Muscle layer of duodenum (tissue), 2 donors: Measurements from ENCODE around the gene AKAP8.
A peak's percentile ranks its signal among the peaks of the same experiment; 100 is the strongest.
"Not testable (repeated sequence)": the region's sequence is repeated elsewhere in the genome, so short reads cannot be mapped to it uniquely, and the experiment has no call there.

Source experiments
- H3K27ac ChIP-seq: one replicate; pipeline ENCODE4 v1.7.0; 2013; ENCODE audit warnings: mild to moderate bottlenecking, low read length
- H3K27me3 ChIP-seq: one replicate; pipeline ENCODE4 v1.7.0; 2013; ENCODE audit warnings: low read depth, mild to moderate bottlenecking, control low read depth, low read length
- H3K36me3 ChIP-seq, 2 donors: one replicate each; pipeline ENCODE4 v1.7.0; 2013; ENCODE audit warnings: low read length in 2 of 2, control low read depth in 1 of 2, mild to moderate bottlenecking in 1 of 2; ENCODE audit not compliant: insufficient read depth in 2 of 2, control insufficient read depth in 1 of 2
- H3K4me1 ChIP-seq, 2 donors: one replicate each; pipeline ENCODE4 v1.7.0; 2013; ENCODE audit warnings: low read length in 2 of 2, mild to moderate bottlenecking in 2 of 2, control low read depth in 1 of 2, moderate library complexity in 1 of 2; ENCODE audit not compliant: insufficient read depth in 2 of 2, control insufficient read depth in 1 of 2
- H3K4me3 ChIP-seq, 2 donors: one replicate each; pipeline ENCODE4 v1.7.0; 2013; ENCODE audit warnings: low read length in 2 of 2, low read depth in 1 of 2, mild to moderate bottlenecking in 1 of 2
- H3K9me3 ChIP-seq, 2 donors: one replicate each; pipeline ENCODE4 v1.7.0; 2013; ENCODE audit warnings: low read length in 2 of 2, control low read depth in 1 of 2, mild to moderate bottlenecking in 1 of 2; ENCODE audit not compliant: control insufficient read depth in 1 of 2
- donor health status: healthy.

The AKAP8 gene

DNA sequence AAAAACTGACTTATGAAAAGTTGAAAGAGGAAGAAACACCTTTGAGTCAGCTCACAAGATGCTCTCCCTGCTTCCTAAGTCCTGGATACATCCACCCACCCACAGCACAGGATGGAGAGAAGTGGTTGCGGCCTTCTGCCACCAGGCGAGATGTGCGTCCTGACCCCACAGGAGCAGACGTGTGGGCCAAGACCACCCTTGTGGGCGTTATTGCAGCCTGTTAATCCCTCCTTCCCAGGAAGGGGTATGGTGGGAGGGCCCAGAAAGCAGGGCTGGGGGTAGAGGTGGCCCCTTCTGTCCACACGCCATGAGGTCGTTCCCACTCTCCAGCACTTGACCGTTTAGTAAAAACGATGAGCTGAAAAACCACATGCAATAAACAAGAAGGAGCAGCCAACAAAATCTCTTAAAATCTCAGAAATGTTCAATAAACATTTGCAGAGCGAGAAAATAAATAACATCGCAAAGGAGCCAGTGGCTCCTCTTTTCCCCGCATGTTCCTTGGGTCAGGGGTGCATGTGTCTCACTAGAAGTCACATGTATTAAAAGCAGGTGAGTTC, 41.6 kb upstream of the AKAP8 start:
- H3K36me3 ChIP-seq = peaks cover 14 to 37% of the 10 kb centered on the region in 2 donors
- peaks cover 0 to 6% of the 10 kb centered on the region in 2 donors for H3K9me3 ChIP-seq
- H3K4me3 ChIP-seq = no peak overlapping the region
- no peak overlapping the region for H3K27ac ChIP-seq
- H3K4me1 ChIP-seq = peaks cover 20 to 23% of the 10 kb centered on the region in 2 donors
- no peaks in the 10 kb centered on the region for H3K27me3 ChIP-seq

DNA sequence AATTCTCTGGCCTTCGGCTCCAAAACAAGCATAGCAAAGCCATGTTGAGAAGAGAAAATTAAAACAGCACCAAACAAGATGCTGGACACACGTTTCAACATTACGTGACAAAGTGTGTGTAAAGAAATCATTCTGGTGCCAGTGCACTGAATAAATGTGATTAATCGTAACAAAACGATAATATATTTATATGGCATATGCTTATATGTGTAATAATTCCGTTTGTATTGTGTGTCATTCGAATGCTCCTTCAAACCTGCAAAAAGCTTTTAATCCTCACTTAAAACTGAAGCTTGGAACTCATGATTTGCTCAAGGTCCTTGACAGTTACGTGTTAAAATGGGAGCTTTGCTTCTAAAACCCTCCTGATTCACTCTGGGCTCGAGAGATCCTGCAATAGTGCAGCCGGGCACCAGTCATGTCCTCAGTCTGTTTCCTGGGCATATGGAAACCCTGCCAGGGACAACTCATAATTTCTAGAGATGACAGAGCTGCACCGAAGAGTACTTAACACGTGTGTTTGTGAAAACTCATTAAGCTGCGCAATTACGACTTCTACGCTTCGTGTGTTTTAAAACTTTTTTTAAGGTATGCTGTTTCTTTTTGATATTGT, 39.9 kb upstream of the AKAP8 start:
- Histone ChIP-seq H3K9me3 (peaks cover 0 to 6% of the 10 kb centered on the region in 2 donors), H3K4me3 (peak overlapping the region; percentile 81 to 99), H3K4me1 (peaks cover 21 to 36% of the 10 kb centered on the region in 2 donors), H3K36me3 (peaks cover 14 to 25% of the 10 kb centered on the region in 2 donors), H3K27me3 (no peaks in the 10 kb centered on the region), H3K27ac (no peak overlapping the region)

DNA sequence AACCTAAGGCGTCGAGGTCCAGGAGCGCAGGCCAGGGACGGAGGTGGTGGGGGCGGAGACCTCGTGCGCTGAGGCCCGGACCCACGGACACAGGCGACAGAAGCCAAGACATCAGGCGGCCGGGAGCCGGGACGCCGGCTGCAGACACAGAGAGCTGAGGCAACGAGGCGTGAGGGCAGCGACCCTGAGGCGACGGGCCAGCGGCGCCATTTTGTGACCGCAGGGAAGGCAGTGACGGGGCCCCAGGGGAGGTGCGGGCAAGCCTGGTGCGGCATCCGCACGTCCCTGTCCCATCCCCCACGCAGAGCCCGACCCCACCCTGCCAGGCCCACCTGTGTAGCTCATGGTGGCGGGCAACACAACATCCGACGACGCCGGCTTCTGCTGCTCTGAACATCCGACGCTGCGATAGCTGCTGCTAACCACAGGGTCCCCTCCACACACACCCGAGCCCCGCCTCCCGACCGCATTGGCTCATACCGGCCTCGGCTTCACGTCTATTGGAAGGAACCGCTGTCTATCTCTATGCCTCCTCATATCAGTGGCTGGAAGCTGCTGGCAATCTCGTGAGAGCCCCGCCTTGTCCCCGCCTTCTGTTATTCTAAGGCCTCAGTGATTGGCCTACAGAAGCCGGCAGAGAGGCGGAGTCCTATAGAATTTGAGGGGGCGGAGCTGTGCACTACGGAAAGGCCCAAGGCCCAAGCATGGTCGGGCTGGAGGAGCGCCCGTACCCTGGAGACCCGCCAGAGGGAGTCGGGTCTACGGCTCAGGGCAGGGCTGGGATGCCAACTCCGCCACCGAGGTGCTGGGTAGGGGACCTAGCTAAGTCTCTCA, 39.2 kb upstream of the AKAP8 start, which contains the start of gene AKAP8L:
TSS of gene AKAP8L (minus strand) at position 410 of the 834 bp plus-strand sequence. CDS start at position 345, 65 bp downstream.
- Histone ChIP-seq H3K27me3 (no peaks in the 10 kb centered on the region), H3K4me1 (peaks cover 21 to 42% of the 10 kb centered on the region in 2 donors), H3K36me3 (peaks cover 10 to 18% of the 10 kb centered on the region in 2 donors), H3K4me3 (peak within 1 kb of the TSS; percentile 99), H3K9me3 (peaks cover 0 to 6% of the 10 kb centered on the region in 2 donors), H3K27ac (peak within 1 kb of the TSS; percentile 75)

DNA sequence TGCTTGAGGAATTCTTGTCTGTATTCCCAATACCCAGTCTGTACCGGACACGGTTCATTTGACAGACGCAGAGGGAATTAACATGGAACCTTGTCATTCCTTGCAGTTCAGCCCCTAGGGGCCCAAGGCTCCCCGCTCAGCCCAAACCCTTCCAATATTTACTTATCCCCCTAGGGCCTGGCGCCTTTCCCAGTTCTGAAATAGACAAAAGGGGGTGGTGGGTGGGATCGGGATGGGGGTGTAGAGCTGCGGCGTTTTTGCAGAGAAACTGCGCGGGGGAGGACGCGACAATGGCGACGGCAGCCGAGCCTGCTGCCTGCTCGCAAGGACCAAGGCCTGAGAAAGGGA, 38.6 kb upstream of the AKAP8 start:
- Histone ChIP-seq H3K27ac (peak overlapping the region; percentile 75), H3K27me3 (no peaks in the 10 kb centered on the region), H3K36me3 (peaks cover 4 to 12% of the 10 kb centered on the region in 2 donors), H3K4me3 (peak overlapping the region; percentile 99), H3K9me3 (peaks cover 0 to 4% of the 10 kb centered on the region in 2 donors), H3K4me1 (peaks cover 21 to 48% of the 10 kb centered on the region in 2 donors)

DNA sequence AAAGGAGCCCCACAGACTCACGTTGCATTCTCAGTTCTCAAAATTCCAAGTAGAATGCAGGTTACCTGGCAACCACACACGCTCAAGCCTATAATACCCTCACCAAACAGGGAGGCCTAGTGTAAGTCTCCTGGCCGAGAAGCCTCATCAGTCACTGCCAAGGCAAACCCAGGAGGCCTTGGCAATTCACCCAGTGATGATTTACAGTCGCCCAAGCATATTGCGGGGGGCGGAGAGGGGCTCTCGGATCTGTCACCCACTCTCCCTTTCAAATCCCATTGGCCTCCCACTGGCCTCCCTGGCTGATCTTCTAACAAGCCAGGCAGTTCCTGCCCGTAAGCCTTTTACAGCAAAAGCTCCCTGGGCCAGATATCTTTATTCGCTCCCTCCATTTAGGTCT, 38.1 kb upstream of the AKAP8 start:
- H3K4me1 ChIP-seq = peaks cover 24 to 53% of the 10 kb centered on the region in 2 donors
- H3K9me3 ChIP-seq = no peaks in the 10 kb centered on the region
- H3K27me3 ChIP-seq = no peaks in the 10 kb centered on the region
- H3K36me3 ChIP-seq = peaks cover 2 to 7% of the 10 kb centered on the region in 2 donors
- peak overlapping the region; percentile 99 for H3K4me3 ChIP-seq
- peak overlapping the region; percentile 75 for H3K27ac ChIP-seq

DNA sequence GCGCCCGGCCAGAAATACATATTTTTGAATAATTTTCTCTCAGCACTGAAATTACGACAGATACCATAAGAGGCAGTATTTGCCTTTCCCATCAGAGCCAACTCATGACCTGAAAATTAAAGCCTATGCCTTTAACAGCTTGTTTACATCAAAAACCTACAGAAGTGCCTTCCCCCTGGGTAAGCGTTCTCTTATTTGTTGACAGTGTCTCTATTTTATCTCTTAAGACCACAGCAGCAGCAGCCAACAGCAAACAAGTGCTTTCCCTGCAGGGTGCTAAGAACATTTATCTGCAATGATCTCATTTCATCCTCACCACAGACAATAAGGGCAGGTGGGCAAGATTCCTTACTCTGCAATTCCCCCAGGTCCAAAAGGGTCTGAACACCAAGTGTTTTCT, 33.2 kb upstream of the AKAP8 start:
- H3K4me3 ChIP-seq = no peak overlapping the region
- no peak overlapping the region for H3K27ac ChIP-seq
- H3K9me3 ChIP-seq = no peaks in the 10 kb centered on the region
- peaks cover 9 to 13% of the 10 kb centered on the region in 2 donors for H3K36me3 ChIP-seq
- H3K27me3 ChIP-seq = no peaks in the 10 kb centered on the region
- peaks cover 19 to 72% of the 10 kb centered on the region in 2 donors for H3K4me1 ChIP-seq

DNA sequence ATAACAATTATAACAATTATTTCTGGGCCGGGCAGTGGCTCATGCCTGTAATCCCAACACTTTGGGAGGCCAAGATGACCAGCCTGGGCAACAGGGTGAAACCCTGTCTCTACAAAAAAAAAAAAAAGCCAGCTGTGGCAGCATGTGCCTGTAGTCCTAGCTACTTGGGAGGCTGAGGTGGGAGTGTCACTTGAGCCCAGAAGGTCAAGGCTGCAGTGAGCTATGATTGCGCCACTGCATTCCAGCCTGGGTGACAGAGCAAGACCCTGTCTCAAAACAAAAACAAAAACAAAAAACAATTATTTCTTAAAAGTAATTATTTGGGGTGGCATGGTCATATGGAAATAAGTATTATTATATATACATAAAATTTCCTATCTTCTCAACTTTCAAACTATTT, 31.8 kb upstream of the AKAP8 start:
- H3K4me1 ChIP-seq = peaks cover 6 to 63% of the 10 kb centered on the region in 2 donors
- not testable (repeated sequence) for H3K9me3 ChIP-seq, H3K4me3 ChIP-seq, H3K27ac ChIP-seq, H3K27me3 ChIP-seq
- peaks cover 9 to 13% of the 10 kb centered on the region in 2 donors for H3K36me3 ChIP-seq

DNA sequence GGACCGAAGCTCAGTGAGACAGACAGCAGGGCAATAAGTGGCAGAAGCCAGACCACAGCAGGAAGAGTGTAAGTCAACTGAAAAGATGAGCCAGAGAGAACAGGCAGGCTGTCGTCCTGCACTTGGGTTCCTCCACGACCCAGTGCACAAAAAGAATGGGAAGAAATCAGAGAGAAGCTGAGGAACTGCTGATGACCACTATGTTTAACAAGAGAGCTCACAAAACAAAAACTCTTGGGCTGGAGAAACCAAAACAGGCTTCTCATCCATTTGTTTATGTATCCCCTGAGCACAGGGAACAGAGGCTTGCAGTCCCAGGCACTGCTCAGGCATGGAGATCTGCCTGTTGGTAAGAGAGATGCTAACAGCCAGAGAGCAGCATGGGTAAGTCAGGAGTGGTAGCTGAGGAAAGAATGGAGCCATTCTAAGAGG, 25.2 kb upstream of the AKAP8 start:
- peaks cover 6 to 57% of the 10 kb centered on the region in 2 donors for H3K4me1 ChIP-seq

DNA sequence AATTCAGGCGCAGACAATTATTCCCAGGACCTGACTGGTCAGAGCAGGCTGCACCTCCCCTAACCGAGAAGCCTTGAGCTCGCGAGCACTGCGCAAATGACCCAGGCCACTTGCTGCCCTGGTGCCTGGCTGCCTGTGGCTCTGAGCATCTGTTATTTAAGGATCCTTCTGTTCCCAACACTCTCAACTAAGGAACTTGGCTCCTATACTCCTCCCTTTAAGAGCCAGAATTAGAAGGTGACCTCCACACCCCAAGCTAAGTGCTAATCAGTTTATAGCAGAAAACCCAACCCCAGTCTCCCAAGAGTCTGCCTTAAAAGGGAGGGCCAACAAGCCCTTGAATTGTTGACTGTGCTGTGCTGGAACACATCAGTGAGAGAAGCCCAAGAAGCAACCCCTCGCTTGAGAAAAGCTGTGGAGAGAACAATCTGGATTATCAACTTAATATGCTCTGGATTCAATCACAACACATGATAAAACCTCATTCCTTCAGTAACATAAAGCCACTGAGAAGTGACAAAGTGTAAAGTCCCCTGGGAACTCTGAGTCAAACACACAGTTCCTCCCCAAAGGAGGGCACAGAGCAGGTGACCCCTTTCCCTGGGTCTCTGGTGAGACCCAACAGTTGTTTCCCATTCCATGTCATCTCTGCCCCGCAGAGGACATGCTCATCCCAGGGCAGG, 24.7 kb upstream of the AKAP8 start:
- H3K27ac ChIP-seq = peak overlapping the region; percentile 65
- no peaks in the 10 kb centered on the region for H3K9me3 ChIP-seq
- H3K4me3 ChIP-seq = peak overlapping the region in 1 of 2 donors; percentile 12
- no peaks in the 10 kb centered on the region for H3K27me3 ChIP-seq
- peaks cover 6 to 57% of the 10 kb centered on the region in 2 donors for H3K4me1 ChIP-seq
- H3K36me3 ChIP-seq = peaks cover 23 to 32% of the 10 kb centered on the region in 2 donors

More for the DNA sequence above, 25.2 kb upstream of the AKAP8 start:
- Histone ChIP-seq H3K36me3 (peaks cover 24 to 29% of the 10 kb centered on the region in 2 donors), H3K4me3 (peak overlapping the region in 1 of 2 donors; percentile 12), H3K27ac (peak overlapping the region; percentile 65), H3K27me3 (no peaks in the 10 kb centered on the region), H3K9me3 (no peaks in the 10 kb centered on the region)

DNA sequence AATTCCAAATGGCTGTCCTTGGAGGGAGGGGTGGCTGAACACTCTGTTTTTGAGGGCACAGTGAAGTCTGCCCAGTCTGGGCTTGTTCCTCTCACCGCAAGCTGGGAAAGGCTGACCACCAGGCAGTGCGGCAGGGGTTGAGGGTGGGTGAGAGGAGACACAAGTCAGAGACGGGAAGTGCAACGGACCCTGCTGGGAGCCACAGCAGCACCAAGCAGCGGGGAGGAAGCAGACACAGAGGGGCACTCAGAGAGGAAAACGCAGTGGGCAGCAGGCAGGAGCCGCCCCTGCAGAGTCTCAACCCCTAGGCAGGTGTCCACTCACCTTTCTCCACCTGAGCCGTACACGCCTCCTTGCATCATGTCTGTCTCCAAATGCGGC, 23.6 kb upstream of the AKAP8 start:
- H3K36me3 ChIP-seq = peaks cover 24 to 43% of the 10 kb centered on the region in 2 donors
- no peaks in the 10 kb centered on the region for H3K9me3 ChIP-seq
- H3K4me3 ChIP-seq = no peak overlapping the region
- H3K27me3 ChIP-seq = no peaks in the 10 kb centered on the region
- peaks cover 6 to 57% of the 10 kb centered on the region in 2 donors for H3K4me1 ChIP-seq
- no peak overlapping the region for H3K27ac ChIP-seq
